Neural progenitor cell (in vitro differentiated cells): ENCODE measurements around the gene UBR4.

Experiments used
- CTCF ChIP-seq: fragments of 200-600 bp; sonication (generic); IDR thresholded peaks from 2 replicates; pipeline ENCODE4 v1.5.1; 2017; ENCODE audit warnings: antibody characterized with exemption, mild to moderate bottlenecking
- EZH2 ChIP-seq: fragments of 200-600 bp; sonication (generic); IDR thresholded peaks from 2 replicates; pipeline ENCODE4 v1.6.1; 2017; ENCODE audit warnings: antibody characterized with exemption, mild to moderate bottlenecking, moderate library complexity
- EZH2phosphoT487 ChIP-seq: fragments of 200-600 bp; sonication (generic); IDR thresholded peaks from 2 replicates; pipeline ENCODE4 v1.6.1; 2017; ENCODE audit warnings: antibody characterized with exemption

GRCh38 chr1:19043579-19044443 lies 166.3 kb downstream of the UBR4 start:
- no peak for TF ChIP-seq CTCF
- TF ChIP-seq EZH2 = no peak
- no peak for TF ChIP-seq EZH2phosphoT487
